ENCODE results near the gene CDR2L. TPM values are rescaled to one million over a fixed set of nuclear protein-coding genes. Genes with fewer than 3 reads are reported as not detected.

CDR2L gene
- total RNA-seq, 1 donor from 2014 or later: 34.9 TPM

- peaks cover 30% of the 10 kb centered on the region for H3K4me1 Mint-ChIP-seq (ENCODE audit: unreplicated experiment)
- H3K9me3 Mint-ChIP-seq: no peaks in the 10 kb centered on the region
- H3K4me3 Mint-ChIP-seq: peak overlapping the region; percentile 99
- no peaks in the 10 kb centered on the region for H3K27me3 Mint-ChIP-seq
- TF ChIP-seq CTCF (conservative IDR thresholded peaks at IDR 0.05): no peak
- no peak for DNase-seq (ENCODE audit: extremely low spot score, unreplicated experiment)
- peak overlapping the region; percentile 96 for H3K27ac Mint-ChIP-seq
- H3K36me3 Mint-ChIP-seq: peaks cover 11% of the 10 kb centered on the region
Measured at GRCh38 chr17:75048249-75048878, 60.9 kb downstream of the CDR2L start.

- no peak overlapping the region for H3K27ac Mint-ChIP-seq
- TF ChIP-seq CTCF (conservative IDR thresholded peaks at IDR 0.05): no peak
- DNase-seq (ENCODE audit: extremely low spot score, unreplicated experiment): no peak
- no peaks in the 10 kb centered on the region for H3K9me3 Mint-ChIP-seq
- H3K27me3 Mint-ChIP-seq: no peaks in the 10 kb centered on the region
- peaks cover 30% of the 10 kb centered on the region for H3K4me1 Mint-ChIP-seq (ENCODE audit: unreplicated experiment)
- H3K36me3 Mint-ChIP-seq: peaks cover 11% of the 10 kb centered on the region
- H3K4me3 Mint-ChIP-seq: peak overlapping the region; percentile 99
Measured at GRCh38 chr17:75049057-75049456, 61.6 kb downstream of the CDR2L start.

GRCh38 chr17:75049706-75050105, 62.3 kb downstream of the CDR2L start:
- no peak for TF ChIP-seq CTCF (conservative IDR thresholded peaks at IDR 0.05)
- no peaks in the 10 kb centered on the region for H3K27me3 Mint-ChIP-seq
- peaks cover 28% of the 10 kb centered on the region for H3K4me1 Mint-ChIP-seq (ENCODE audit: unreplicated experiment)
- peak overlapping the region; percentile 51 for H3K4me3 Mint-ChIP-seq
- H3K9me3 Mint-ChIP-seq: no peaks in the 10 kb centered on the region
- DNase-seq (ENCODE audit: extremely low spot score, unreplicated experiment): no peak
- H3K27ac Mint-ChIP-seq: no peak overlapping the region
- peaks cover 11% of the 10 kb centered on the region for H3K36me3 Mint-ChIP-seq

- no peaks in the 10 kb centered on the region for H3K27me3 Mint-ChIP-seq
- no peak for TF ChIP-seq CTCF (conservative IDR thresholded peaks at IDR 0.05)
- H3K27ac Mint-ChIP-seq: no peak overlapping the region
- peaks cover 17% of the 10 kb centered on the region for H3K4me1 Mint-ChIP-seq (ENCODE audit: unreplicated experiment)
- no peak overlapping the region for H3K4me3 Mint-ChIP-seq
- no peaks in the 10 kb centered on the region for H3K9me3 Mint-ChIP-seq
- no peak for DNase-seq (ENCODE audit: extremely low spot score, unreplicated experiment)
- peaks cover 15% of the 10 kb centered on the region for H3K36me3 Mint-ChIP-seq
Measured at GRCh38 chr17:75051941-75052340, 64.5 kb downstream of the CDR2L start.

Other genes with a start within 250 kb of the CDR2L start
- gene NHERF1, start 239.0 kb upstream of the CDR2L start, total RNA-seq (ENCODE audit: low replicate concordance): 86.9 and 157 TPM in 2 replicates
- gene NAT9, start 211.3 kb upstream of the CDR2L start, total RNA-seq (ENCODE audit: low replicate concordance): 54.7 and 67.2 TPM in 2 replicates
- gene GRIN2C, start 127.7 kb upstream of the CDR2L start, total RNA-seq (ENCODE audit: low replicate concordance): 0.36 and 0.72 TPM in 2 replicates
- gene FDXR, start 114.6 kb upstream of the CDR2L start, total RNA-seq (ENCODE audit: low replicate concordance): 28.1 and 44.4 TPM in 2 replicates
- 0.82 and 2.7 TPM in 2 replicates for gene FADS6, start 94.0 kb upstream of the CDR2L start, total RNA-seq (ENCODE audit: low replicate concordance)
- 0.56 and 1.4 TPM in 2 replicates for gene USH1G, start 64.4 kb upstream of the CDR2L start, total RNA-seq (ENCODE audit: low replicate concordance)
- 0.12 TPM in 1 of 2 replicates, not detected in the other for gene OTOP2, start 63.4 kb upstream of the CDR2L start, total RNA-seq (ENCODE audit: low replicate concordance)
- gene OTOP3, start 51.7 kb upstream of the CDR2L start, total RNA-seq (ENCODE audit: low replicate concordance): 0.80 and 1.3 TPM in 2 replicates
- gene HID1, start 14.9 kb upstream of the CDR2L start, total RNA-seq (ENCODE audit: low replicate concordance): 36.6 and 106 TPM in 2 replicates
- gene MRPL58, start 25.0 kb downstream of the CDR2L start, total RNA-seq (ENCODE audit: low replicate concordance): 27.9 and 28.5 TPM in 2 replicates
- 239 and 287 TPM in 2 replicates for gene ATP5PD, start 59.3 kb downstream of the CDR2L start, total RNA-seq (ENCODE audit: low replicate concordance)
- 22.3 and 26.1 TPM in 2 replicates for gene KCTD2, start 59.6 kb downstream of the CDR2L start, total RNA-seq (ENCODE audit: low replicate concordance)
- gene SLC16A5, start 100.3 kb downstream of the CDR2L start, total RNA-seq (ENCODE audit: low replicate concordance): 16.4 and 42.0 TPM in 2 replicates
- 14.0 and 19.7 TPM in 2 replicates for gene ARMC7, start 122.3 kb downstream of the CDR2L start, total RNA-seq (ENCODE audit: low replicate concordance)
- 33.6 and 40.7 TPM in 2 replicates for gene NT5C, start 144.1 kb downstream of the CDR2L start, total RNA-seq (ENCODE audit: low replicate concordance)
- 136 and 170 TPM in 2 replicates for gene JPT1, start 166.9 kb downstream of the CDR2L start, total RNA-seq (ENCODE audit: low replicate concordance)
- gene SUMO2, start 195.3 kb downstream of the CDR2L start, total RNA-seq (ENCODE audit: low replicate concordance): 465 and 602 TPM in 2 replicates
- gene NUP85, start 218.0 kb downstream of the CDR2L start, total RNA-seq (ENCODE audit: low replicate concordance): 63.3 and 84.1 TPM in 2 replicates